HEK293 (cell line): ENCODE data around the gene KCNQ1.

Source experiments
- IKZF3 ChIP-seq: fragments of 450-650 bp; IDR thresholded peaks from 2 replicates; pipeline ENCODE4 v1.5.0; 2018; ENCODE audit warnings: missing biosample characterization, mild to moderate bottlenecking, missing genetic modification characterization, moderate library complexity
- OSR2 ChIP-seq: fragments of 450-650 bp; formaldehyde crosslinking; IDR thresholded peaks from 2 replicates; pipeline ENCODE4 v1.5.1; 2016; ENCODE audit warnings: missing biosample characterization, missing genetic modification characterization
- ZNF416 ChIP-seq: fragments of 450-650 bp; formaldehyde crosslinking; IDR thresholded peaks from 2 replicates; pipeline ENCODE4 v1.5.1; 2016; ENCODE audit warnings: missing biosample characterization, missing genetic modification characterization
- ZNF521 ChIP-seq: fragments of 450-650 bp; formaldehyde crosslinking; IDR thresholded peaks from 2 replicates; pipeline ENCODE4 v1.5.1; 2017; ENCODE audit warnings: missing biosample characterization, mild to moderate bottlenecking, missing genetic modification characterization
- ZNF677 ChIP-seq: fragments of 450-650 bp; IDR thresholded peaks from 2 replicates; pipeline ENCODE4 v1.5.0; 2018; ENCODE audit warnings: missing biosample characterization, mild to moderate bottlenecking, missing genetic modification characterization, moderate library complexity
- TF ChIP-seq, protein P1 (sequence below): fragments of 450-650 bp; formaldehyde crosslinking; IDR thresholded peaks from 2 replicates; pipeline ENCODE4 v1.5.1; 2016; ENCODE audit warnings: missing biosample characterization, missing genetic modification characterization
- TF ChIP-seq, protein P2 (sequence below): fragments of 450-650 bp; formaldehyde crosslinking; IDR thresholded peaks from 2 replicates; pipeline ENCODE4 v1.5.1; 2016; ENCODE audit warnings: missing biosample characterization, missing genetic modification characterization
- TF ChIP-seq, protein P3 (sequence below): IDR thresholded peaks from 2 replicates; pipeline ENCODE4 v1.6.1; 2011; ENCODE audit warnings: mild to moderate bottlenecking, low read depth, low read length, borderline replicate concordance

DNA sequence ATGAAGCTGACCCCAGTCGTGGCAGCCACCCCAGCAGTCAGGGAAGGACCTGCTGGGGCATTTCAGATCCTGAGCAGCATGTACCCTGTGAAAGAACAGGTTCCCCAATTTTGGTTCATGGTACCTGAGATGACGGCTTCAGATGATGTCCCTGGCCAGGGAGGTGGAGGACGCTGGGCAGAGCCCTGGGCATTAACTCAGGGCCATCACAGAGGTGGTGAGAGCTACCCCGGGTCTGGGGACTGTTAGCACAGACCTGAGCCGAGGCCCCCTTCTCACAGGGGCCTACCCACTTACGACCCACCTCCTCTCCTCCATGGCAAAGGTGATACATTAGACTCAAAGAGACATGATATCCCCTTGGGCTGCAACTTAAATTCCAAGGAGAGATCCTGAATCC lies 372.6 kb downstream of the KCNQ1 start:
- TF ChIP-seq, protein P1, sequence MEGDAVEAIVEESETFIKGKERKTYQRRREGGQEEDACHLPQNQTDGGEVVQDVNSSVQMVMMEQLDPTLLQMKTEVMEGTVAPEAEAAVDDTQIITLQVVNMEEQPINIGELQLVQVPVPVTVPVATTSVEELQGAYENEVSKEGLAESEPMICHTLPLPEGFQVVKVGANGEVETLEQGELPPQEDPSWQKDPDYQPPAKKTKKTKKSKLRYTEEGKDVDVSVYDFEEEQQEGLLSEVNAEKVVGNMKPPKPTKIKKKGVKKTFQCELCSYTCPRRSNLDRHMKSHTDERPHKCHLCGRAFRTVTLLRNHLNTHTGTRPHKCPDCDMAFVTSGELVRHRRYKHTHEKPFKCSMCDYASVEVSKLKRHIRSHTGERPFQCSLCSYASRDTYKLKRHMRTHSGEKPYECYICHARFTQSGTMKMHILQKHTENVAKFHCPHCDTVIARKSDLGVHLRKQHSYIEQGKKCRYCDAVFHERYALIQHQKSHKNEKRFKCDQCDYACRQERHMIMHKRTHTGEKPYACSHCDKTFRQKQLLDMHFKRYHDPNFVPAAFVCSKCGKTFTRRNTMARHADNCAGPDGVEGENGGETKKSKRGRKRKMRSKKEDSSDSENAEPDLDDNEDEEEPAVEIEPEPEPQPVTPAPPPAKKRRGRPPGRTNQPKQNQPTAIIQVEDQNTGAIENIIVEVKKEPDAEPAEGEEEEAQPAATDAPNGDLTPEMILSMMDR (tag by site-specific recombination), result no peak
- TF ChIP-seq, protein P2, sequence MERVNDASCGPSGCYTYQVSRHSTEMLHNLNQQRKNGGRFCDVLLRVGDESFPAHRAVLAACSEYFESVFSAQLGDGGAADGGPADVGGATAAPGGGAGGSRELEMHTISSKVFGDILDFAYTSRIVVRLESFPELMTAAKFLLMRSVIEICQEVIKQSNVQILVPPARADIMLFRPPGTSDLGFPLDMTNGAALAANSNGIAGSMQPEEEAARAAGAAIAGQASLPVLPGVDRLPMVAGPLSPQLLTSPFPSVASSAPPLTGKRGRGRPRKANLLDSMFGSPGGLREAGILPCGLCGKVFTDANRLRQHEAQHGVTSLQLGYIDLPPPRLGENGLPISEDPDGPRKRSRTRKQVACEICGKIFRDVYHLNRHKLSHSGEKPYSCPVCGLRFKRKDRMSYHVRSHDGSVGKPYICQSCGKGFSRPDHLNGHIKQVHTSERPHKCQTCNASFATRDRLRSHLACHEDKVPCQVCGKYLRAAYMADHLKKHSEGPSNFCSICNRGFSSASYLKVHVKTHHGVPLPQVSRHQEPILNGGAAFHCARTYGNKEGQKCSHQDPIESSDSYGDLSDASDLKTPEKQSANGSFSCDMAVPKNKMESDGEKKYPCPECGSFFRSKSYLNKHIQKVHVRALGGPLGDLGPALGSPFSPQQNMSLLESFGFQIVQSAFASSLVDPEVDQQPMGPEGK (tag by site-specific recombination), result no peak
- TF ChIP-seq ZNF677 (no peak), ZNF521 (tag by site-specific recombination) (no peak), IKZF3 (tag by site-specific recombination) (no peak), OSR2 (tag by site-specific recombination) (no peak), ZNF416 (no peak)
- TF ChIP-seq, protein P3, sequence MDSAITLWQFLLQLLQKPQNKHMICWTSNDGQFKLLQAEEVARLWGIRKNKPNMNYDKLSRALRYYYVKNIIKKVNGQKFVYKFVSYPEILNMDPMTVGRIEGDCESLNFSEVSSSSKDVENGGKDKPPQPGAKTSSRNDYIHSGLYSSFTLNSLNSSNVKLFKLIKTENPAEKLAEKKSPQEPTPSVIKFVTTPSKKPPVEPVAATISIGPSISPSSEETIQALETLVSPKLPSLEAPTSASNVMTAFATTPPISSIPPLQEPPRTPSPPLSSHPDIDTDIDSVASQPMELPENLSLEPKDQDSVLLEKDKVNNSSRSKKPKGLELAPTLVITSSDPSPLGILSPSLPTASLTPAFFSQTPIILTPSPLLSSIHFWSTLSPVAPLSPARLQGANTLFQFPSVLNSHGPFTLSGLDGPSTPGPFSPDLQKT, result no peak
